ENCODE results near the gene LDHD. TPM values are rescaled to one million over a fixed set of nuclear protein-coding genes. Genes with fewer than 3 reads are reported as not detected.
A peak's percentile ranks its signal among the peaks of the same experiment; 100 is the strongest.

LDHD gene
- total RNA-seq, 2 donors from 2014 or later: 28.8 to 65.6 TPM

DNA sequence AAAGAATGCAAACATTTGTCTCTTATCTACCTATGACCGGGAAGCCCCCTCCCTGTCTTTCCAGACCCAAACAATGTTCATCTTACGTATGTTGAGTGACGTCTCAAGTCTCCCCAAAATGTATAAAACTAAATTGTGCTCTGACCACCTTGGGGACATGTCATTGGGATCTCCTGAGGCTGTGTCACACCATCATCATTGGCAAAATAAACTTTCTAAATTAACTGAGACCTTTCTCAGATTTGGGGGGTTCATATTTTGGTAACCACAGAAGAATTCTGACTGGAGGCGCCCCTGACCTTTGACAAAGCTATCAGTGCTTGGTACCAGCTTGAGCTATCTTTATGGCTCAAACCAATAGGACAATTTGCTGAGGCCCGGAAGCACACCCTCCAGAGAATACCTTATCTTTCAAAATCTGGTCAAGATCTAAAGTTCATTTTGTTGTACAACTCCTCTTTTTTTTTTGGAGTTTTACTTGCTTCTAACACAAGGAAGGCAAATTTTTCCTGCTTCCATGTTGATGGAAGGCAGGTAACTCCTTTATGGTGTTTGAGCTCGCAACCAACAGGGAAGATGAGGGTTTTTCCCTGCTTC, 2.5 kb upstream of the LDHD start:
- Histone ChIP-seq H3K9me3 (peaks cover 0 to 22% of the 10 kb centered on the region in 2 donors), H3K36me3 (no peaks in the 10 kb centered on the region), H3K4me3 (no peak overlapping the region), H3K4me1 (peaks cover 0 to 20% of the 10 kb centered on the region in 2 donors), H3K27ac (no peak overlapping the region), H3K27me3 (no peaks in the 10 kb centered on the region)
- TF ChIP-seq CTCF (IDR thresholded peaks at IDR 0.05): no peak
- no peak for DNase-seq (ENCODE audit: low spot score)

DNA sequence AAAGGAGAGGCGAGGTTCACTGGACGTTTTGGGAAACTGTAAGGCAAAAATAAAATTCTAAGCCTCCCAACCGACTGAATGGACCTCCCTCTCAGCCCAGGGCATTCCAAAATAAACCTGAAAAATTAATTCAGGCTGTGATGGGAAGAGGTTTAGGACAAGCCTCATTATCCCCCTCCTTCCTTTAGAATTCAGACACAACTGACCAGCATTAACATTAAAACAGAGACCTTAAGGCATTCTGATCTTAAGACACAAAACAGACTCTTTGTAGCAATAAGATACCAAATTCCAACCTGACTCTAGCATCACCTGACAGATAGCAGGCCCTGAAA, 298 bp upstream of the LDHD start:
- Histone ChIP-seq H3K4me3 (peak overlapping the region in 1 of 2 donors; percentile 59), H3K27ac (peak overlapping the region; percentile 72 to 74)
- no peak for TF ChIP-seq CTCF (IDR thresholded peaks at IDR 0.05)

GRCh38 chr16:75114946-75115825, 1.4 kb downstream of the LDHD start:
- Histone ChIP-seq H3K27ac (peak overlapping the region in 1 of 2 donors; percentile 72), H3K9me3 (no peaks in the 10 kb centered on the region), H3K4me3 (peak overlapping the region in 1 of 2 donors; percentile 59), H3K27me3 (no peaks in the 10 kb centered on the region), H3K4me1 (peaks cover 0 to 52% of the 10 kb centered on the region in 2 donors), H3K36me3 (no peaks in the 10 kb centered on the region)
- no peak for DNase-seq (ENCODE audit: low spot score)
- no peak for TF ChIP-seq CTCF (IDR thresholded peaks at IDR 0.05)

More for the DNA sequence above, 298 bp upstream of the LDHD start:
- Histone ChIP-seq H3K9me3 (peaks cover 0 to 12% of the 10 kb centered on the region in 2 donors), H3K36me3 (no peaks in the 10 kb centered on the region), H3K4me1 (peaks cover 0 to 35% of the 10 kb centered on the region in 2 donors), H3K27me3 (no peaks in the 10 kb centered on the region)
- no peak for DNase-seq (ENCODE audit: low spot score)

DNA sequence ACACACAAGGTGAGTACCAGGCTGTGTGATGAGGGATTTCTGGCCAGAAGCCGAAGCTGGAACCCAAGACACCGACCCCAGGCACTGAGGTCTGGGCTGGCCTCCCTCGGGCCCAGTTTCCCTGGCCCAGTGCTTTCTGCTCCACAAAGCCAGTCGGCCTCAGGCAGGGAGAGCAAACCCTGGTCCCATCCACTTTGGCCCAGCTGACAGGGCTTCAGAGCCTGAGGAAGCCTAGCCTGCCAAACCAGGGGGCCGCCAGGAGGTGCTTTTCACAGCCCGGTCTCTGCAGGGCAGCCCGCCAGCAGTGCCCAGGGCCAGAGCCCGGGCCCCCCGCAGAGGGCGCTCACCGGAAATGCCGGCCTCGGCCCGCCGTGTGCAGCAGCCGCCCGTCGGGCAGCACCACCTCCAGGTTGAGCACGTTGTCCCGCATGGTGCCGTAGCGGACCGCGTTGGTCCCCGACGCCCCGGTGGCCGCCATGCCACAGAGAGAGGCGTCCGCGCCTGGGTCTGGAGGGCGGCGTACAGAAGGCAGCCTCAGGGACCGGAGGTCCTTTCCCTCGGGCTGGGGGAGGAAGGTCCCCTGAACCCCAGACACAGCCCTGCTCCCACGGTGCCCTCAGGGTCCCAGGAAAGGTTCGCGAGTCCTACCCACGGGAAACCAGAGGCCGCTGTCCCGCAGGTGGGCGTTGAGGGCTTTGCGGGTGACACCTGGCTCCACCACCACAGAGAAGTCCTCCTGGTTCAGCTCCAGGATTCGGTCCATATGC, 2.2 kb downstream of the LDHD start:
- Histone ChIP-seq H3K4me3 (no peak overlapping the region), H3K9me3 (no peaks in the 10 kb centered on the region), H3K4me1 (peaks cover 0 to 60% of the 10 kb centered on the region in 2 donors), H3K36me3 (no peaks in the 10 kb centered on the region), H3K27me3 (no peaks in the 10 kb centered on the region), H3K27ac (no peak overlapping the region)
- no peak for TF ChIP-seq CTCF (IDR thresholded peaks at IDR 0.05)
- no peak for DNase-seq (ENCODE audit: low spot score)

DNA sequence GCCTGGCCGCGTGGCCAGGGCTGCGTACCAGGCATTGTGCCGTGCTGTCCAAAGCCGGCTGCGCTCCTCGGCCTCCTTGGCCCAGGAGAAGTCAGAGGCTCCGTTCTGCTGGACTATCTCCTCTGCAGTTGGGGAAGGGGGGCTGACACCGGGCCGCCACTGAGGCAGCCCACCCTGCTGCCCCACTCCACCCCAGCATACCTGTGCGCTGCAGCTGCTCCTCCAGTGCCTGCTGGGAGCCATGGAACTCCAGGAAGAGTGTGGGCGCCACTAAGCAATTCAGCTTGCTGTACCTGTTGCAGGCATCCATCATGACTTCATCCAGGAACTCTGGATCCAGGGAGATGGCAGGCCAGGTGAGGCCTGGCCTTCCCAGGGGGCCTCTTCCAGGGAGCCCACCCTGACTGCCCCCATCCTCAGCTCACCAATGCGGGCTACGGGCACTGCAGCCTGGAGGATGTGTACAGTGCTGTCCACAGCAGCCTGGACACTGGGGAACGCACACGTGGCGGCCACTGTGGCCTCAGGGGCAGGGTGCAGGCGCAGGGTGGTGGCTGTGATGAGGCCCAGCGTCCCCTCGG, 2.9 kb downstream of the LDHD start:
- H3K36me3 ChIP-seq: no peaks in the 10 kb centered on the region
- no peak overlapping the region for H3K4me3 ChIP-seq
- peaks cover 0 to 68% of the 10 kb centered on the region in 2 donors for H3K4me1 ChIP-seq
- no peak for TF ChIP-seq CTCF (IDR thresholded peaks at IDR 0.05)
- no peaks in the 10 kb centered on the region for H3K9me3 ChIP-seq
- no peak overlapping the region for H3K27ac ChIP-seq
- no peak for DNase-seq (ENCODE audit: low spot score)
- no peaks in the 10 kb centered on the region for H3K27me3 ChIP-seq

Data from right atrium auricular region (tissue), 2 donors.